GM19372 (cell line): ENCODE measurements around the gene TMEM170B.

Source experiments
- ATAC-seq: cut with Tn5 transposase; IDR thresholded peaks from one replicate; pipeline ENCODE4 v1.9.1; 2021; ENCODE audit warnings: mild to moderate bottlenecking, low read depth, moderate library complexity; ENCODE audit not compliant: unreplicated experiment

TMEM170B gene

GRCh38 chr6:11537229-11538051, at the start of gene TMEM170B:
TMEM170B (plus strand) TSS chr6:11537749; CDS start chr6:11538278, 529 bp downstream.
- peak; percentile 96 for ATAC-seq

- no peak for ATAC-seq
Measured at GRCh38 chr6:11490996-11491395, 46.6 kb upstream of the TMEM170B start.

- ATAC-seq = no peak
Measured at GRCh38 chr6:11491596-11492463, 45.7 kb upstream of the TMEM170B start.

GRCh38 chr6:11492464-11493290, 44.9 kb upstream of the TMEM170B start:
- ATAC-seq = no peak

- no peak for ATAC-seq
Measured at GRCh38 chr6:11493974-11494373, 43.6 kb upstream of the TMEM170B start.

- no peak for ATAC-seq
Measured at GRCh38 chr6:11494786-11495564, 42.6 kb upstream of the TMEM170B start.

GRCh38 chr6:11495565-11496145, 41.9 kb upstream of the TMEM170B start:
- no peak for ATAC-seq

- peak; percentile 50 for ATAC-seq
Measured at GRCh38 chr6:11496152-11497060, 41.1 kb upstream of the TMEM170B start.

- ATAC-seq = no peak
Measured at GRCh38 chr6:11497107-11497506, 40.4 kb upstream of the TMEM170B start.

- no peak for ATAC-seq
Measured at GRCh38 chr6:11497881-11498280, 39.7 kb upstream of the TMEM170B start.

GRCh38 chr6:11500008-11500407, 37.5 kb upstream of the TMEM170B start:
- no peak for ATAC-seq

- ATAC-seq = no peak
Measured at GRCh38 chr6:11509471-11509870, 28.1 kb upstream of the TMEM170B start.

- peak; percentile 85 for ATAC-seq
Measured at GRCh38 chr6:11514672-11515071, 22.9 kb upstream of the TMEM170B start.

GRCh38 chr6:11515763-11516162, 21.8 kb upstream of the TMEM170B start:
- no peak for ATAC-seq

- ATAC-seq = no peak
Measured at GRCh38 chr6:11522812-11523605, 14.5 kb upstream of the TMEM170B start.

GRCh38 chr6:11525468-11526155, 11.9 kb upstream of the TMEM170B start:
- no peak for ATAC-seq

GRCh38 chr6:11526156-11526505, 11.4 kb upstream of the TMEM170B start:
- ATAC-seq = no peak
